Suppressor macrophage (primary cell): ENCODE results near the gene IL1RAP.
"Not testable (repeated sequence)": the region's sequence is repeated elsewhere in the genome, so short reads cannot be mapped to it uniquely, and the experiment has no call there.

ENCODE experiments used
- DNase-seq, 4 experiments: peaks; one replicate each; pipeline ENCODE4 v3.0.0-alpha.2; 2020 to 2022

IL1RAP gene

GRCh38 chr3:190514413-190515153 is 698 bp downstream of the IL1RAP start:
- peak; percentile 61 to 82 (median 74) for DNase-seq

DNA sequence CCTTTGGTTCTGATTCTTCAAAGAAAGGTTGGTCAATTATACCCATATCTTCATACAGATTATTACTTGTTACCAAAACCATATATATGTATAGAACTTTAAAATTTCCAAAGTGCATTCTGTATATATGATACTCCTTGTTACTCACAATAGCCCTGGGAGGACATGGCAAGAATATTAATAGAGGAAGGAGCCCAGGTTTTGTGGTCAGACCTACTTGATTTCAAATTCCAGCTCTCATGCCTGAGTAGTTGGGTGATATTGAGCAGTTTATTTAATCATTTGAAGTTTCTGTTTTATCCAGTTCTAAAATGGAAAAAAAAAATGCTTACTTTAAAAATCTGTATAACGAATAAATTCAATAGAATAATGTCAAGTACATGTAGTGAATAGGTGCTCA is 2.5 kb downstream of the IL1RAP start:
- no peak for DNase-seq

GRCh38 chr3:190517687-190518086 is 3.8 kb downstream of the IL1RAP start:
- DNase-seq = peak; percentile 22 to 75 (median 62)

- not testable (repeated sequence) for DNase-seq
Measured at GRCh38 chr3:190518531-190518930, 4.6 kb downstream of the IL1RAP start.

GRCh38 chr3:190519886-190520285 is 6.0 kb downstream of the IL1RAP start:
- no peak for DNase-seq

DNA sequence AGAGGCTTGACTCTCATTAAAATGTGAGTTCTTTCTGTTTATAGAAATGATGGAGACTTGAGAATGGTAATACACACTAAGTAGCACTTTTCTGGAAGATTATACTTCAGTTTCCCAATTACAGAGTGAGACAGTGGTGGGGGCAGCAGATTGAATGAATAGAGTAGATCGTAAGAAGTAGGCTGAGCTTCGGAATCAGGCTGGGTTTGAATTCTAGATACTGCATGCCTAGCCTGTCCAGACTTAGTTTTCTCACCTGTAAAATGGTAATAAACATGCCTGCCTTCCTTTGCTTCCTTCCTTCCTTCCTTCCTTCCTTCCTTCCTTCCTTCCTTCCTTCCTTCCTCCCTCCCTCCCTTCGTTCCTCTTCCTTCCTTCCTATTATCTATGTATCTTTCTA is 8.1 kb downstream of the IL1RAP start:
- no peak for DNase-seq

GRCh38 chr3:190522621-190523222 is 8.8 kb downstream of the IL1RAP start:
- DNase-seq = no peak

DNA sequence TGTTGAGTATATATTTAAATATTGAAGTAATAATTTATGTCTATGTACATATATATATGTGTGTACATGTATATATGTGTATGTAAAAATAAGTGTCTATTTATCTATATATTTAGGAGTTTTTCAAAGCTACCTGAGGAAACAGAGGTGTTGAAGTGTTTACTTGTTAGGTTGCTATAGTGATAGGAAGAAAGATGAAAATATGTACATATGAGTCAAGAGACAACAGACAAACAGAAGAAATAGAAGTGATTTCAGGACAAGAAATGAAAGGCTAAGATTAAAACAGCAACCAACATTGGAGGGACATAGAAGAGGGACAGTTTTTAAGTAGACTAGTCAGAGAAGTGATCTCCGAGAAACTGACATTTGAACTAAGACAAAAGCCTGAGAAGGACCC is 11.1 kb downstream of the IL1RAP start:
- DNase-seq = no peak

DNA sequence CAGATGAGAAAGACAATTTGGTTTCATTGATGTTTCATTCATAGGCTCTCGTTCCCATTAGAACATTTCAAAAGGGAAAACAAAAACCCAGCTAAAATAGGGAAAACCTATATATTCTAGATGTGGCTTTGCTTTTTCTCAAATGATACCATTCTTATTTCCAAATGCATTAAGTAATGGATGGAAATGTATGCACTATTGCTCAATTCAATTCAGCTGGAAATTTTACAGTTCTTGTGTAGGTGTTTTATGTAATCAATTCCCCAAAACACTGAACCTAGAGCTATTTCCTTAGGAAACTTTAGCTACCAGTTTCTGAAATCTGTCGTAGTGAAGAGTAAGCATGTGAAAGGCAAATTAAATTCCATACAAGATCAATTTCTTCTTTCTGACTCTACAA is 11.7 kb downstream of the IL1RAP start:
- DNase-seq = no peak

- peak in 1 of 4 experiments; percentile 12 for DNase-seq
Measured at GRCh38 chr3:190526787-190527762, 13.2 kb downstream of the IL1RAP start.

DNA sequence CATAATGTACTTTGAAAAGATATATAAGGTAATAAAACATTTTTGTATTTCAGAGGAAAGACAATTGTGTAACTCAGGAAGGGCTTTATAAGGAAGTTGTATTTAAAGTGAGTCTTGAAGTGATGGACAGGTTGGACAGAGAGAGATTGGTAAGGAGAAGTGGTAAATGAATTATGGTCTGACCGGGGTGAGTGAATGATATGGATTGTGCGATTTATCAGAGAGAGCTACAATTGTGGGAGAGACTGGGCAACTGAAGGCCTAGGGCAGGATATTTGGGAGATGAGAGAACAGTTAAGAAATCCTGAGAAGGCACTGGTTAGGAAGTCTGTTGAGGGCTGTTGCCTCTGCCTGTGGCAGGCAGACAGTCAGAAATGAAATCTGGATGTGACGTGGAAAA is 14.8 kb downstream of the IL1RAP start:
- DNase-seq = peak in 2 of 4 experiments; percentile 14 to 17

GRCh38 chr3:190531406-190531805 is 17.5 kb downstream of the IL1RAP start:
- no peak for DNase-seq

DNA sequence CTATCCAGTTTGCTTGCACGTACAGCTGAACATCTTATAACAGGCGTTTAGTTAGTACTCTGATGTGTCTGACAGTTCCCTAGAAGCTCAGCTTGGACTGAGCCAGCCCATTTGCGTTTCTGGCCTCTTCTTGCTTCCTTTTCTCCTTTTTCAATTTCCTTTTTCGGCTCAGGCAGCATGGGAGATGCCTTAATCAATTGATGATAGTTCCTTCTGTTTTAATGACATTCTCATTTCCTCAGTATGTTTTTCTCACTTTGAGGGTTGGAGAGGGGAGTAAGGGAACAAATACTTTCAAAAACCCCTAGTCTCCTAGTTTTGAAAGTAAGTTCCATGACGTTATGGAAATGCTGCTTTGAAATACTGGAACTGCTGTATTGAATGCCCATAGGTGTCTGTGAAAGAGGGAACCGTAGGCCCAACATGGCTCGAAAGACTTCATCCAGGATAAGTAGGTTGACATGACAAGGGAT is 18.9 kb downstream of the IL1RAP start:
- DNase-seq = peak; percentile 29 to 42 (median 38)

DNA sequence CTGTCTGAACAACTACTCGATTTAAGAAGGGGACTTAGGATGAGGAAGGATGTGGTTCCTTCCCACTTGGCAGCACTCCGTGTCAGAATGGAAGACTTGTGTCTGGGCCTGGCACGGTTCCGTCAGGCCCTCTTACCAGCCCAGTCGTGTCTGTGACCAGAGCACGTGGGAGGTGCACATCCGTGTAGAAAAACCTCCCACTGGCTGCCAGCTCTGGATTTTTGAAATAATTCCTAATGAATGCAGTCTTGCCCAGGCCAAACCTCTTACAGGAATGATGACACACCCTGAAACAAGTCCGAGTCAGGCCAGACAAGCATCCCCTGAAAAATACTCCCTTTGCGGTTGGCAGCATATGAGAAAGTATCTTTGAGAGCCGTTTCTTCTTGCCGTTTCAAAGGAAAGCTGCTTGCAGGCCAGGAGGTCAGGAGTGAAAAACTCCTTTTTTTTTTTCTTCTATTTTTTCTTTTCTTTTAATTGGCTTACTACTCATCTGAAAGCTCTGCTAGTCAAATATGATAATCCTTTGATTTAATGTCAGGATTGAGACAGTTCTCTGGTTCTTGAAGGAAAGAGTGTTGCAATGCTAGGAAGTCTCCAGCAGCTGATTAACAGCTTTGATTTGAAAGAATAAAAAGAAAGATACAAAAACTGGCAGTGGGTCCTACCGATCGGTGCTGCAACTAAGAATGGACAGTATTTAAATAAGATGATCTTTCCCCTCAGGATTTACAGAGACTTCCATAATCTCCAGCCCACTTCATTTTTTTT is 19.8 kb downstream of the IL1RAP start:
- peak; percentile 78 to 91 (median 82) for DNase-seq

GRCh38 chr3:190534386-190534785 is 20.5 kb downstream of the IL1RAP start:
- no peak for DNase-seq

DNA sequence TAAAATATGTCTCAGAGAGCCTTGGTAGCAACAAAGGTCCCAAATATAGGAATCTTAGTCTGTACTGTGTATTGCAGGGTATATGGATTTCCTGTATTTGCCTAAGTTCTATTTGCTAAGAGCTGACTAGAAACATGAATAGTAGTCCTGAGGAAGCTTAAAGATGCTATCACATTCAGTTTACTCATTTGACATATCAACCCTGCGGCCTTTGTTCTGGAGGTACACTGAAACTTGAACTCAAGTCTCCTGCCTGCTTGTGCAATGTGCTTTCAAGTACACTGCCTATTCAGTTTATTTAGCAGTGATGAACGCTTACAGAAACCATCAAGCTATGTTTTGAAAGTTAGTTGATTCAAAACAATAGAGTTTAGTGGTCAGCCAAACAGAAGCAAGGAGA is 21.1 kb downstream of the IL1RAP start:
- no peak for DNase-seq

DNA sequence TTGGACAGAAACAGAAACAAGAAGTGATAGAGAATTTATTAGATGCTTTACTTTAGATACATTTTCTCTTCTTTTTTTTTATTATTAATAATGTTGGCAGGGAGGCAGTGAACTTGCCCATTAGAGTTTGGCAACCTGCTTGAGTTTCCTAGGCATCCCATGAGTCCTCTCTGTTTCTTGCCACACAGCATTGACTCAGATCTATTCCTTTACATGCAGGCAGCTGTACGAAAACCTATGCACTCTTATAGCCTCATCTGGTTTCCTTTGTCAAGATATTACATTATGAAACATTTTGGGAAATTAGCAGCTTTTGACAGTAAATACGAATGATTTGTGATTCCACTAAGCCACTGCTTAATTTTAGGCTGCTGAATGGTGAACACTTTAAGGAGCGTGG is 23.3 kb downstream of the IL1RAP start:
- no peak for DNase-seq

DNA sequence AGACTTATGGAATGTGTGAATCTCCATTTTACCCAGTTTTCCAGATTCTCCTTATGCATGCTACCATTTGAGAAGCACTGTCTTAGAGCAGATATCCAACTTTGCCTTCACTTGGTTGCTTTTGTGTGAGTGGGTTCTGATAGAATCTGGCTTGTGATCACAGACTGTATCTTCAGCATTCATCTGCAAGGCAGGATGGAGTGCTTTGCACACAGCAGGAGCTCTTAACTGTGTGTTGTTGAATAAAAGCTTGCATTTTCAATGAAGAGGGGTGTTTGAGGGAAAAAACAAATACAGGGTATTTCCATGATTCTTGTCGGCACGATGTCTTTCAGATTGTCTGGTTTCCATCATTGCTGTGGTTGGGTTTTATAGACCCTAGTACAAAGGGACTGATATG is 24.4 kb downstream of the IL1RAP start:
- no peak for DNase-seq

DNA sequence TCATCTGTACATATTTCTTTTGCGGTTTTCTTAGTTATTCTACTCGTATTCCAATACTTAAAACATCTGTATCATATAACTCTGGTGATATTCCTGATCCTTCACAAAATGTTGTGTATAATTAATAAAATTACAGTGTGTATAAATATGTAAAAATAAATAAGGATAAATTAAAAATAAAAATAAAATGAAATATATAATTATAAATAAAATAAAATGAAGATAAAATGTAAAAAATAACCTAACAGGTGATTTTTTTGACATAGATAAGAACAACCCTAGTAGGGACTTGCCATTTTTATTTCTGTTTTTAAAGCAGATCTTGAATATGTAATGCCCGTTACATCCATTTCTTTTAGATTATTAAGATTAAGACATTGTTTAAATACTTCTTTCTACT is 25.6 kb downstream of the IL1RAP start:
- DNase-seq = no peak

- DNase-seq = no peak
Measured at GRCh38 chr3:190541008-190541407, 27.1 kb downstream of the IL1RAP start.

GRCh38 chr3:190541560-190541959 is 27.7 kb downstream of the IL1RAP start:
- no peak for DNase-seq

- DNase-seq = no peak
Measured at GRCh38 chr3:190542846-190543245, 29.0 kb downstream of the IL1RAP start.
